GM21717 (cell line): ENCODE measurements around the gene GRIN3A.
"Not testable (repeated sequence)": the region's sequence is repeated elsewhere in the genome, so short reads cannot be mapped to it uniquely, and the experiment has no call there.

Experiments used
- ATAC-seq: cut with Tn5 transposase; IDR thresholded peaks from one replicate; pipeline ENCODE4 v1.9.1; 2021; ENCODE audit warnings: mild to moderate bottlenecking, moderate library complexity; ENCODE audit not compliant: unreplicated experiment

GRIN3A gene

GRCh38 chr9:101585740-101586139, 152.7 kb downstream of the GRIN3A start:
- no peak for ATAC-seq

GRCh38 chr9:101582553-101582952, 155.9 kb downstream of the GRIN3A start:
- ATAC-seq = no peak

- ATAC-seq = no peak
Measured at GRCh38 chr9:101579711-101580545, 158.5 kb downstream of the GRIN3A start.

- ATAC-seq = peak; percentile 76
Measured at GRCh38 chr9:101578378-101578777, 160.1 kb downstream of the GRIN3A start.

GRCh38 chr9:101574731-101575333, 163.6 kb downstream of the GRIN3A start:
- ATAC-seq = no peak

GRCh38 chr9:101572316-101572715, 166.1 kb downstream of the GRIN3A start:
- no peak for ATAC-seq

- no peak for ATAC-seq
Measured at GRCh38 chr9:101571114-101571513, 167.3 kb downstream of the GRIN3A start.

GRCh38 chr9:101569741-101570501, 168.5 kb downstream of the GRIN3A start:
- ATAC-seq = no peak

- no peak for ATAC-seq
Measured at GRCh38 chr9:101567725-101568350, 170.6 kb downstream of the GRIN3A start.

- ATAC-seq = peak; percentile 68
Measured at GRCh38 chr9:101566904-101567724, 171.3 kb downstream of the GRIN3A start.

- no peak for ATAC-seq
Measured at GRCh38 chr9:101564252-101564651, 174.2 kb downstream of the GRIN3A start.

GRCh38 chr9:101562966-101563365, 175.5 kb downstream of the GRIN3A start:
- no peak for ATAC-seq

- no peak for ATAC-seq
Measured at GRCh38 chr9:101561740-101562139, 176.7 kb downstream of the GRIN3A start.

GRCh38 chr9:101549472-101550098, 188.9 kb downstream of the GRIN3A start:
- not testable (repeated sequence) for ATAC-seq

- ATAC-seq = no peak
Measured at GRCh38 chr9:101543098-101543735, 195.2 kb downstream of the GRIN3A start.

- ATAC-seq = no peak
Measured at GRCh38 chr9:101540069-101540468, 198.4 kb downstream of the GRIN3A start.

- no peak for ATAC-seq
Measured at GRCh38 chr9:101536938-101537337, 201.5 kb downstream of the GRIN3A start.

- ATAC-seq = no peak
Measured at GRCh38 chr9:101536351-101536750, 202.1 kb downstream of the GRIN3A start.
